HG03575 (cell line): ENCODE results near the gene SMARCD3.

Source experiments
- ATAC-seq: cut with Tn5 transposase; IDR thresholded peaks from one replicate; pipeline ENCODE4 v1.9.1; 2021; ENCODE audit not compliant: unreplicated experiment, insufficient number of reproducible peaks, low FRiP score; ENCODE audit errors: extremely low read depth

The SMARCD3 gene

DNA sequence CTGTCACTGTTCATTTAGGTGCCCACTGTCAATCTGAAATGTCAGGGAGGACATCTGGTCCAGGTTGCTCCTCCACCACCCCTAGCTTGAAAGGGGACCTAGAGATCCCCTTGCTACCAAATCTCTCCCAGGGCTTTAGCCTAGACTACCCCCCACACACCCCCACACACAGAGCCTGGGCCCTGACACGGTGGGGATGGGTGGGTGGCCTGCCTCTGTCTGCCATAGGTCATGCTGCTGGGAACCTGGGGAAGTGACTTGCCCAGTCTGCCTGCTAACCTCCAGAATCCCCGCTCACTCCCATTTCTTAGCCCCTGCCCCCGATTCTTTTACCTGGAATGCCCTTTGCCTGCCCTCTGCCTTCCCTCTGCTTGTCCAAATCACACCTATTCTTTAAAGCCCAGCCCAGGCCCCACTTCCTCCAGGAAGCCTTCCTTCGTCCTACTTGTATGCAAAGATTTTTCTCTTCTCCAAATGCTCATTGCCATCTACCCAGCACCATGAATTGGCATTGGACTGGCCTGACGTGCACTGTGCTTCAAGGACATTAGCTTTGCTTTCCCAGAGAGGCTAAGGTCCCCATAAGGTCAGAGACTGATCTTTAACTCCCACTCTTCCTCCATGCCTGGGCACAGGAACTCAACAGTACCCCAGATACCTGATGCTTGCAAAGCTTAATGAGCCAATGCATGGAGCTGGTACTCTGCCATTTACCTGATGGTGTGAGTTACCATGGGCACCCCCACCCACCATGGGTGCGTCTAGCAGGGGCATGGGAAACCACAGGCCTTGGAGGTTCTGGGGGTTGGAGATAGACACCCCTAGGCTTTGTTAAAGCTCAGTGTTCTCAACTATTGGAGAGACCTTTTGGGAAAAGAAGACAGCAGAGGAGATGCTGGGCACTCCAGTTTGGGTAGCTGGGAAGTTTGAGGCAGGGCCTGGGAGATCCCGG is 2.0 kb upstream of the SMARCD3 start:
- ATAC-seq: no peak

DNA sequence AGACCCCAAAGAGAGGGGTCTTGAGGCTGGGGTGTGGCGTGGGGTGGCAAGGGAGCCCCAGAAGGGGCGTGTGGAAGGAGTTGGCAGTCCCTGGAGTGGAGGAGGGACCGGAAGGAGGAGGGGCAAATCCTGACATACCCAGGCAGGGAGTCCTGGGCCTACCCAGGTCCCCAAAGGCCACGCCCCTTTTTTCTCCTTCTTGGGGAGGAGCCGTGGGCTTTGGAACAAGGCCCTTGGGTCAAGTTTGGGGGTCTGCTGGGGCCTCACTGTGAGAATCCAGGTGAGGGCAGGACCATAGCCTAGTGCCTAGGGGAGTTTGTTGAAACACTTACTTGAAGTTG is 1.2 kb upstream of the SMARCD3 start:
- ATAC-seq: no peak

DNA sequence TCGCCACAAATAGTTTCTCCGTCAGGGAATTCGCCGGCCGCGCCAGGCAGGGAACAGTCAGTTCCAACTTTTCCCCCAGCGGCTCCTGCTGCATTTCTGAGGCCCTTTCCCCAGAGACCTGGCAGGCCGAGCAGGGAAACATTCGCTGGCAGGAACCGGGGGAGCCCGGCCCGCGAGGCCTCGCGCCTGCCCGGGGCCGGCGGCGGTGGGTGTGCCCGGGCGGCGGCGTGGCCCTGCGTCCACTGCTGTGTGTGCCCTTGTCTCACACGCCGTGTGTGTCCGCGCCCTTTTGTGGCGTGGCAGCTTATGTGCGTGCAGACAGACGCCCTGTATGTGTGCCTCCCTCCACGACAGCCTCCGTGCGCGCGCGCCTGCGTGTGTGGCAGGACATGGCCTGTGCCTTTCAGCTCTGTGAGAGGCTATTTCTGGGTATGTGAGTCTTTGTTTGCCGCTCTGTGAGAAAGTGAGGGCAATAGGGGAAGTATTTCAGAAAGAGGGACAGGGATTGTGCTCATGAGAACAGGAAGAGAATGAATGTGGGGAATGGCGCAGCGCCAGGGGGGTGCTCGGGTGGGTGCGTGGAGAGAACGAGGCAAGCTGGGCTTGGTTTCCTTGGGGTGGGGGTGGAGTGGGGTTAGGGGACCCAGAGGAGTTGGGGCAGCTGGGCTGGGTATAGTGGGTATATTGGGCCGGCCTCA is 689 bp upstream of the SMARCD3 start:
- no peak for ATAC-seq

- no peak for ATAC-seq
These were observed 716 bp downstream of the SMARCD3 start for GRCh38 chr7:151247611-151248345.

DNA sequence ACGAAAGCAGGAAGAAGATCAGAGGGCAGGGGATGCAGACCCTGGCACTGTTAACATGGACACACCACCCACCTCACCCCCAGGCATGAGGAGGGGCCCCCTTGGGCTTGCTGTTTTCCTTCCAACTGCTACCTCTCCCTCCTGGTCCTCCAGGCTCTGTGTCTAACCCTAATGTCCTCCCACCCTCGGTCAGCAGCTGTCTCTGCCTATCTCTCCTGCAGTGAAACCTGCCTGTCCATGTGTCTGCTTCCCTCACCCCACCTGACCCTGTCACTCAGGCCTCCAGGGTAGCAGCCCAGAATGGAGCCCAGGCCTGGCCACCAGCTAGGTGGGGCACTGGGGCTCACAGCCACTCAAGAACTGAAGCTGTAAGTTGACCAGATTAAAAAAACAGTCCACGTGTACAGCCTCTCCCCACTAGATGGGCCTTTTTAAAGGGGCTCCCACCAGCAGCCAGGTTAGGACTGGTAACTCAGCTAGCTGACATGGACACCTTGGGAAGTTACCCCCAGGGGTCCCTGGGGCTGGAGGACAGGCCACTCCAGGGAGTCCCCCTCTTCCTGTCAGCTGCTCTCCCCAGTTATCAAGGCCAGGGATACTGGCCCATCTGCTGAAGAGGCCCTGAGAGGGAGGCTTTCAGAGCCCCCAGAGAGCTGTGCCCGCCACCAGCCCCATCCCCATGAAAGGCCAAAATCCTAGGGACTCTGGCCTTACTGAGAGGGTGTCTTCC is 1.5 kb downstream of the SMARCD3 start:
- no peak for ATAC-seq

GRCh38 chr7:151246102-151246850 is 2.2 kb downstream of the SMARCD3 start:
- no peak for ATAC-seq

GRCh38 chr7:151245360-151246101 is 3.0 kb downstream of the SMARCD3 start:
- no peak for ATAC-seq

DNA sequence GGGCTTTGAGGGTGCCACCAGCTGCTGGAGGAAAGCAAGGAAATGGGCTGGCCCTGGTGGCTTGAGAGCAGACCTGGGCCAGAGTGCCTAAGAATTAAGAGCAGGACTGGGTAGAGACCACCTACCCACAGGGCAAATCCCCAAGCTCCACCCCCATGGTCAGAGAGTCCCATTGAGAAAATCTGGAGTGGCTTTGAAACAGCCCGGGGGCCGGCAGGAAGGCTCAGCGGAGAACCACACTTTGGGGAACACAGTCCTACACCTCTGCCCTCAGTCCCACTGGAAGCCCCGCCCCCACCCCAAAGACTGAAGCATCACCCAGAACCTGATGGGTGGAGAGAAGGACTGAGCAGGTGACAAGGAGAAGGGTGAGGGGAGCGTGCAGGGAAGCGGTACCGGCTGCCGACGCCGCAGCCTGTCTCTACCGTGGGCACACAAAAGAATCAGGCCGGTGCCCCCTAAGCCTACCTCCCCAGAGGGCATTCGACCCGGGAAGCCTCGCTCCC is 3.6 kb downstream of the SMARCD3 start:
- ATAC-seq: no peak

GRCh38 chr7:151244196-151244840 is 4.2 kb downstream of the SMARCD3 start:
- no peak for ATAC-seq

GRCh38 chr7:151243408-151244195 is 4.9 kb downstream of the SMARCD3 start:
- ATAC-seq: no peak

DNA sequence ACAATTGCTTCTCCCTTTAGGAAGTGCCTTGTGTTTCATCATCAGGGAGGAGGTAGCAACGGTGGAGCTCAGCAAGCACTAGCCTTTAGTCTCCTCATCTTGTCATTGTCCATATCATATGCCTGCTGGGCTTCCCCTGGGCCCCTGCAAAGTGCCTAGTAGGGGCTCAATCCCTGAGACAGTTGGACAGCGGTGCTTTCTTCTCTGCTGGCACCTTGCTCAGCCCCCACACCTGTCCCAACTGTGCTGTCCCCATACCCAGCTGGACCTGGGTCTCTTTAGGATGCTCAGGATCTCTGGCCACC is 5.5 kb downstream of the SMARCD3 start:
- ATAC-seq: no peak

GRCh38 chr7:151242159-151243044 is 6.1 kb downstream of the SMARCD3 start:
- ATAC-seq: no peak

DNA sequence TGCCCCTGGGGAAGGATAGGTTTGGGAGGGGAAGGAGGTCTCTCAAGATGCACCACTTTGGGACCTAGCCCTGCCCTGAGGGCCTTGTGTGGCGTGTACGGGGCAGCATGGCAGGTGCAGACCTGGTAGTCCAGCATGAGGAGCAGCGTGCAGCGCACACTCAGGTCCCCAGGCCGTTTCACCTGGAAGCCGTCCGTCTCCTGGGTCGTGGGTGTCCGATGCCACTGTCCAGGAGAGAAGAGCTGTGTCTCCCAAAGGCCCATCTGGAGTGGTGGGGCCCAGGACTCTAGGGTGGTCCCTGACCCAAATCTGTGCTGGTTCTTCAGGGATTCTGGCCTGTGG is 6.8 kb downstream of the SMARCD3 start:
- no peak for ATAC-seq

GRCh38 chr7:151240942-151241754 is 7.3 kb downstream of the SMARCD3 start:
- ATAC-seq: no peak

DNA sequence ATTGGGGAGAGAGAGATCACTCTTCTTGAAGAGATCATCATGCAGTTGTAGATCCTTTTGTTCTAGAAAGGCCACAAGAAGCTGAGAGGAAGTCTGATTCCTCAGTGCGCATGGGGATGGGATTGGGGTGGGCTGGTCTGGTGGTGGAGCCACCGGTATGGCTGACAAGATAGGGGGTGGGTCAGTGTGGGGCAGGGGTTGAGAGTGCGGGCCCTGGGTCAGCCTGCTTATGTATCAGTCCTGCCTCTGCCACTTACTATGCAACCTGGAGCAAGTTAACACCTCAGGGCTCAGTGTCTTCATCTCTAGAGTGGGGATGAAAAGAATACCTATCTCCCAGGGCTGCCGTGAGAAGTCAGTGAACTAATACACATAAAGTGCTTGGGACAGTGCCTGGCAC is 8.0 kb downstream of the SMARCD3 start:
- no peak for ATAC-seq
